Endothelial cell of hepatic sinusoid (primary cell): ENCODE measurements around the gene PSMG4.

Experiments
- in situ Hi-C: cut with HindIII; loops from 2 replicates; pipeline ENCODE4 v1.10.0; 2017; ENCODE audit warnings: low sequenced_read_pairs

Gene PSMG4

DNA sequence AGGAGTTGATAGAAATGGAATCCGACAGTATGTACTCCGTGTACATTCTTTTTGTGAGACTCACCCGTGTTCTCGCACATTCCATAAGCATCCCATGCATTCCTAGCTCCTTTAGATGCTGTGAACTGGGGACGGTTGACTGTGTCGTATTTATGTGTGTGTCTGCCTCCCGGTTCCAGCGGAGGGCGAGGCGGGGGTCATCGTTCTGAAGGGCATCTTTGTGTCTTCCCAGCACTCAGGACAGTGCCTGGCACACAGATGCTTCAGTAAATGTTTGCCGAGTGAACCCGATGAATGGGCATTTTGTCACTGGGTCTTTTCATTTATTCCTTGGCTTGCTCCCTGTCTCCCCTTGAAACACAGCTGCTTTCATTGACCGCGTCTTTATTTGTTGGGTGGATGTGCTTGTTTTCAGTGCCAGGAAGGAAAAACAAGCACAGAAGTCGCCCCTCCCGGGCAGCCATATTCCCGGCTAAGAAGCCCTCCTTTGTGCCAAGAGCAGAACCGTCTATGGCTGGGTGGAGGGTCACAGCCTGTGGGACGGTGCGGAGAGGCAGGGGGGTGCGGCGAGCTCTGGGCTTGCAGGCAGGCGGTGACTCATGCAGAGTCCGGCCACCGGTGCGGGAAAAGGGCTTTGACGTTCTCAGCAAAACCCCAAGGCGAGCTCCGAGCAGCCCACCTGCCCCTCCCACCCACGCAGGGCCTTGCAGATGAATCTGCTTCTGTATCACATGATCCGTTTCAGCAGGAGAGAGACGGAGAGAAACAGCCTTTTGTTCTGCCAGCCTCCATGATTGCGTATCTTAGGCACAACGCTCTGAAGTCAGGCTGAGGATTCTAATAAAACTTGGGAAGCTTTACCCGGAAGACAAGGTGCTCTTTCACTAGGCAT, 11.2 kb upstream of the PSMG4 start:
- in situ Hi-C loops, result loop anchor here (10.0 kb wide), 1 partner anchor 63 kb away; no protein-coding TSS in a partner anchor

DNA sequence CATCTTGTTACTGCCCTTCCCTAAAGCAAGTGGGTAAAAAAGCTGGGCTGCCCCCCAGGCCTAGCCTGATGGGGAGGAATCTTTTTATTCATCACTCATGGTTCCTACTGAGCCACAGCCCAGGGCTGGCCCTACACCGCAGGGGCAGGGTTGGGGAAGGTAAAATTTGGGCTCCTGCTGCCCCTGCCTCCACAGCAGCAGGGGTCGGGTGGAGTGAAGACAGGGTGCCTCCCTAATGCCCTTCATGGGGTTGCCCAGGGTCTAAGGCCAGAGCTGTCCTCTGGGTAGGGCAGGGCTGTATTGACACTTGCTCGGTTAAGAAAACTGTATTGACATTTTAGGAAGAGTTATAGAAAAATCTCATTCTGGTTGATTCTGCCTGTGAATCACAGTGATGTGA, 8.9 kb upstream of the PSMG4 start:
- in situ Hi-C loops, result loop anchor here (10.0 kb wide), 1 partner anchor 65 kb away; no protein-coding TSS in a partner anchor

- in situ Hi-C loops, result no loop called here
Measured at GRCh38 chr6:3250231-3250675, 8.5 kb upstream of the PSMG4 start.

- in situ Hi-C loops, result no loop called here
Measured at GRCh38 chr6:3251462-3252314, 7.1 kb upstream of the PSMG4 start.

- in situ Hi-C loops, result no loop called here
Measured at GRCh38 chr6:3252369-3252768, 6.4 kb upstream of the PSMG4 start.

DNA sequence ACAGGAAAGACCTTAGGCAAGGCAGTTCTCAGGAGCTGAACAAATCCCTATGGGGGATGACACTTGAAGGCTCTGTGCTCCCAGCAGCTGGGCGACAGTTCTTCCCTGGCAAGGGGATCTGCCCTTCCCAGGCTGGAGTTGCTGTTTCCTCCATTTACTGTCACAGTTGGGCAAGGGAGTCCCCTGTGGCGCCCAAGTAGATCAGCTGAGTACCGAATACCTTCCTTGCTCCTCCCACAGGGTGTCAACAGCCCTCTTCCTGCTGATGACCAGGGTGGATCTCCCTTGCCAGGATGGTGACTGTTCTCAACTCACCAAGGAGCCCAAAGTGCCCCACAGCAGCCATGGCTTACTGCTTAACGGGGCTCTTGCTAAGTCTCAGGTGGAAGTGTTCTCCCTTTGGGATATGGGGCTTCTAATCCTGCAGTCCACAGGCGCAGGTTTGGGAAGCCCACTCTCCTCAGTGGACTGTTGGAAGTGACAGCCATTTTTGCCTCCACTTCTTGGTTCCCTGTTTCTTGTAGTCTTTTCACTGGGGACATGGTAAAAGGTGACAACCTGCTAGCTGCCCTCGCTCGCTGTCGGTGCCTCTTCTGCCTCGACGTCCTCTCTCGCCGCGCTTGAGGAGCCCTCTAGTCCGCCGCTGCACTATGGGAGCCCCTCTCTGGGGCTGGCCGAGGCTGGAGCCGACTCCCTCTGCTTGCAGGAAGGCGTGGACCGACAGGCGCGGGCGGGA, 5.7 kb upstream of the PSMG4 start:
- in situ Hi-C loops, result no loop called here

DNA sequence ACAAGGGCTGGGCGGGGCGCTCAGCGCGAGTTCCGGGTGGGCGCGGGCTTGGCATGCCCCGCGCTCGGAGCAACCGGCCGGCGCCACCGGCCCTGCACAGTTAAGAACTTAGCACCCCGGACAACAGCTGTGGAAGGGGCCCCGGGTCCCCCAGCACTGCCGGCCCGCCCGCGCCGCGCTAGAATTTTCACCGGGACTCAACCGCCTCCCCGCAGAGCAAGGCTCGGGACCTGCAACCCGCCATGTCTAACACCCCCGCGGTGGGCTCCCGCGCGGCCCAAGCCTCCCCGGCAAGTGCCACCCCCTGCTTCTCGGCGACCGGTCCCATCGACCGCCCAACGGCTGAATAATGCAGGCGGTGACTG, 5.2 kb upstream of the PSMG4 start:
- in situ Hi-C loops, result no loop called here

GRCh38 chr6:3258201-3258600, 546 bp upstream of the PSMG4 start:
- in situ Hi-C loops, result no loop called here

- in situ Hi-C loops, result no loop called here
Measured at GRCh38 chr6:3259491-3259958, 778 bp downstream of the PSMG4 start.

DNA sequence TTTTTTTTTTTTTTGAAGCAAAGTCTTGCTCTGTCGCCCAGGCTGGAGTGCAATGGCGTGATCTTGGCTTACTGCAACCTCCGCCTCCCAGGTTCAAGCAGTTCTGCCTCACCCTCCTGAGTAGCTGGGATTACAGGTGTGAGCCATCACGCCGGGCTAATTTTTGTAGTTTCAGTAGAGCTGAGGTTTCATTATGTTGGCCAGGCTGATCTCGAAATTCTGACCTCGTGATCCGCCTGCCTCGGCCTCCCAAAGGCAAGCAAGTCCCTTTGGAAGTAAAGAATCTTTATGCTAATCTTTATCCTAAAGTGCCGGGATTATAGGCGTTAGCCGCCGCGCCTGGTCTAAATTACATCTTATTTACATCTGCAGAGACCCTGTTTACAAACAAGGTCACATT, 1.5 kb downstream of the PSMG4 start:
- in situ Hi-C loops, result no loop called here

DNA sequence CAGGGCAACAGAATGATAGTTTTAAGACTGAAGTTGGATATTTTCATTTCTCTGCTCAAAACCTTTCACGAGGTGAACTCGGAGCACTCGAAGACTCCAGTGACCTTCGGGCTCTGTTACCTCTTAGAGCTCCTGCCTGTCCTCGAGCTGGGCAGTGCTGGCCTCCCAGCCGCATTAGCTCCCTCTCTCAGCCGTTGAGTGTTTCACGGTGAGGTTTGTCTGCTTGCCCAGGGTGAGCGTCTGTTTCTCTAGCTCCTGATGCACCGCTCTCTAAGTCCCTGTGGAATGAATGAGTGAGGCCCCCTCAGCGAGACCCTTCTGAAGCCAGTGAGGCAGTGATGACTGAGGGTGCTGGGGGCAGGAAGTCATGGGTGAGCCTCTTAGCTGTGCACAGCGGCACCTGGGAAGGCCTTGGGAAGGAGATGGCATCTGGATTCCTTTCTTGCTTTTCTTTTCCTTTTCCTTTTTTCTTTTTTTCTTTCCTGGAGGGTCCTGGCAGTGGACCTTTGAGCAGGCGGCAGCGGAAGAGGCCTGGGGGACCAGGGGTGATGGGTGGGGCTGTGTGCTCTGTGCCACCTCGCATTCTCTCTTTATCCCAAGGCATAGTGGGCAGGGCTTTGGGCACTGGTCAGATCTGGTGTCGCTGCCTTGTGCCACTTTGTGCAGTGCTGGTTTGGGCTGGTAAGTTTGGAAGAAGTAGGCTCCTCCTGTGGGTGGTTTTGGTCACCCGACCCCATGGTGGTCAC, 2.2 kb downstream of the PSMG4 start:
- in situ Hi-C loops, result no loop called here

DNA sequence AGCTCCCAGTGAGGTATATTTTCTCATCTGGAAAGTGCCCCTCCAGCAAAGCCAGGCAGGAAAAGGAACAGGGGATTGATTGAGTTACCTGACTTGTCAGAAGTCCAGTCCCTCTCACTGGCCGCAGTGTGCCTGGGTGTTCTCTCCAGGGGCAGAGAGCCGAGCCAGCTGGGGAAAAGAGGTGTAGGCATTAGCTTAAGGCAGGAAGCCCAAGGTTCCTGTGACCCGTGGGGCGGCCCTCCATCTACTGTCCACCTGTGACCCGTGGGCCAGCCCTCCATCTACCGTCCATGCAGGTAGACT, 2.7 kb downstream of the PSMG4 start:
- in situ Hi-C loops, result no loop called here

GRCh38 chr6:3261921-3262320, 3.2 kb downstream of the PSMG4 start:
- in situ Hi-C loops, result no loop called here

GRCh38 chr6:3263096-3263495, 4.3 kb downstream of the PSMG4 start:
- in situ Hi-C loops, result no loop called here

- in situ Hi-C loops, result no loop called here
Measured at GRCh38 chr6:3264356-3264755, 5.6 kb downstream of the PSMG4 start.

DNA sequence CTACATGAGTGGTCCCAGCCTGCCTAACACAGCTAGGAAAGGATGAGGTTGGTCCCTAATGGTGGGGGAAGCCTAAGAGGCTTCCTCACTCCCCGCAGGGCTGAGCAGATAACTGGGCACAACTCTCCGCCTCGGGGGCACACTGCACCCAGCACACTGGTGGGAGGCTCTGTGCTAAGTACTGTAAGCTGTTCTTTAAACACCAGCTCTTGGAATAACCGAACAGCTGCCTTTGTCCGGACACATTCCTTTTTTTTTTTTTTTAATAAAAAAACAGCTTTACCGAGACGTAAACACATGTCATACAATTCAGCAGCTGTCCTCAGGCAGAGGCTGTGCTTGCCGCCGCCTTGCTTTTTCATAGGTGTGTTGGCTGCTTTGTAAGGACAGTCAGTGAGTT, 6.9 kb downstream of the PSMG4 start:
- in situ Hi-C loops, result no loop called here

GRCh38 chr6:3266170-3266569, 7.4 kb downstream of the PSMG4 start:
- in situ Hi-C loops, result no loop called here

- in situ Hi-C loops, result no loop called here
Measured at GRCh38 chr6:3267162-3267561, 8.4 kb downstream of the PSMG4 start.

DNA sequence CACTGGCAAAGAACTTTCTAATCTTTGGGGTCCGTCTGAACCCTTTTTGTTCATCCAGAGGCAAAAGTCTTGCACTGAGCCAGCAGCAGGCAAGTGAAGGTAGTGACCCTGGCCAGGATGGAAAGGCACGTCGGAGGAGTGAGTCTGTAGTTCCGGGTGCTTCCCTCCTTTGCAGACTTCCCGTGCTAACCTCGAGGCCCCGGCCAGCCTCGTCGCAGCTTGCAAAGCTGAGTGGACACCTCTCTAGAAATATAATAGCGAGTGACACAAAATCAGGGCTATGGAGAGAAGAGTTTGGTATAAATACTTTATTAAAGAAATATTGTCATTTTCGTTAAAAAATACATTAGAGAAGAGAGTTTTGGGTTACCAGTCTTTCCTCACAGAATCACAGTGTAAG, 9.9 kb downstream of the PSMG4 start:
- in situ Hi-C loops, result no loop called here

GRCh38 chr6:3269281-3269975, 10.7 kb downstream of the PSMG4 start:
- in situ Hi-C loops, result no loop called here
